HepG2 (cell line): Measurements from ENCODE around the gene DYNC2I2. TPM values are rescaled to one million over a fixed set of nuclear protein-coding genes. Genes with fewer than 3 reads are reported as not detected.

Experiments used
- FOXM1 ChIP-seq: sonication (generic); formaldehyde crosslinking; IDR thresholded peaks from 2 replicates; pipeline ENCODE4 v1.5.0; 2020; ENCODE audit warnings: missing genetic modification reagents
- HMGA1 ChIP-seq: sonication (generic); formaldehyde crosslinking; conservative IDR thresholded peaks from 2 replicates; pipeline ENCODE4 v1.4.0; 2020; ENCODE audit warnings: missing genetic modification reagents
- JUN ChIP-seq: sonication (generic); formaldehyde crosslinking; IDR thresholded peaks from 2 replicates; pipeline ENCODE4 v1.4.0; 2020; ENCODE audit warnings: mild to moderate bottlenecking, missing genetic modification reagents
- JUND ChIP-seq: sonication (generic); formaldehyde crosslinking; IDR thresholded peaks from 2 replicates; pipeline ENCODE4 v1.8.0; 2022; ENCODE audit warnings: mild to moderate bottlenecking, missing genetic modification reagents
- KLF15 ChIP-seq: sonication (generic); formaldehyde crosslinking; IDR thresholded peaks from 2 replicates; pipeline ENCODE4 v1.8.1; 2023; ENCODE audit warnings: borderline replicate concordance, mild to moderate bottlenecking, inconsistent platforms, missing genetic modification reagents, mixed read lengths
- MAFF ChIP-seq: IDR thresholded peaks from 2 replicates; pipeline ENCODE4 v1.6.1; 2011; ENCODE audit warnings: low read depth, low read length, improper control_type of control experiment
- NONO ChIP-seq, 2 experiments: fragments of 450-650 bp in 1 of 2; sonication (generic) in 1 of 2; formaldehyde crosslinking in 1 of 2; IDR thresholded peaks in 1 of 2; conservative IDR thresholded peaks in 1 of 2; 2 replicates each; pipeline versions ENCODE4 v1.6.1 to v1.8.0; 2017 to 2022; ENCODE audit warnings: mild to moderate bottlenecking in 1 of 2, missing genetic modification reagents in 1 of 2, moderate library complexity in 1 of 2
- ZFP62 ChIP-seq: sonication (generic); formaldehyde crosslinking; IDR thresholded peaks from 2 replicates; pipeline ENCODE4 v1.4.0; 2020; ENCODE audit warnings: missing genetic modification reagents
- ZNF432 ChIP-seq: sonication (generic); formaldehyde crosslinking; IDR thresholded peaks from 2 replicates; pipeline ENCODE4 v1.5.0; 2020; ENCODE audit warnings: missing genetic modification reagents, mild to moderate bottlenecking, borderline replicate concordance
- ZNF451 ChIP-seq: sonication (generic); formaldehyde crosslinking; IDR thresholded peaks from 2 replicates; pipeline ENCODE4 v1.5.0; 2020; ENCODE audit warnings: mild to moderate bottlenecking, missing genetic modification reagents
- ZNF558 ChIP-seq: sonication (generic); formaldehyde crosslinking; IDR thresholded peaks from 2 replicates; pipeline ENCODE4 v1.9.0; 2022; ENCODE audit warnings: mild to moderate bottlenecking, missing genetic modification reagents, borderline replicate concordance
- ZNF605 ChIP-seq: sonication (generic); formaldehyde crosslinking; IDR thresholded peaks from 2 replicates; pipeline ENCODE4 v1.8.0; 2022; ENCODE audit warnings: mild to moderate bottlenecking, missing genetic modification reagents
- polyA plus RNA-seq, 8 experiments: library from polyadenylated mRNA; depleted of rRNA in 3 of 8; stranded (reverse) in 7 of 8; unstranded in 1 of 8; fragments of >200 nt; fragmentation: Illumina TruSeq in 4 of 8; extraction: Trizol in 4 of 8; gene quantifications; 2 replicates each; pipeline versions ENCODE4 v1.2.1 to v1.2.3, GENCODE V29; 2011 to 2016; ENCODE audit warnings: low read depth in 4 of 8, missing spikeins in 1 of 8, mixed read lengths in 1 of 8; ENCODE audit not compliant: insufficient read depth in 1 of 8
- total RNA-seq, 5 experiments: library from RNA; depleted of rRNA; stranded (reverse); fragments of >200 nt; fragmentation: Illumina TruSeq; extraction: Trizol; gene quantifications; 2 replicates each; pipeline ENCODE4 v1.2.3, GENCODE V29; 2016; ENCODE audit warnings: low read depth in 1 of 5
- TF ChIP-seq, protein P1 (sequence below), 2 experiments: sonication (generic) in 1 of 2; formaldehyde crosslinking in 1 of 2; IDR thresholded peaks; 2 replicates each; pipeline versions ENCODE4 v1.6.1 to v1.9.0; 2014 to 2022; ENCODE audit warnings: antibody characterized with exemption in 1 of 2, borderline replicate concordance in 1 of 2, inconsistent platforms in 1 of 2, low read depth in 1 of 2, missing genetic modification reagents in 1 of 2
- TF ChIP-seq, protein P2 (sequence below): sonication (generic); formaldehyde crosslinking; conservative IDR thresholded peaks from 2 replicates; pipeline ENCODE4 v1.4.0; 2020; ENCODE audit warnings: missing genetic modification reagents
- TF ChIP-seq, protein P3 (sequence below): sonication (generic); formaldehyde crosslinking; IDR thresholded peaks from 2 replicates; pipeline ENCODE4 v1.4.0; 2020; ENCODE audit warnings: mild to moderate bottlenecking, missing genetic modification reagents
- TF ChIP-seq, protein P4 (sequence below): sonication (generic); formaldehyde crosslinking; IDR thresholded peaks from 2 replicates; pipeline ENCODE4 v1.4.0; 2020; ENCODE audit warnings: missing genetic modification reagents, borderline replicate concordance

DYNC2I2 gene
- total and polyA plus RNA-seq, 2 of the 13 experiments (the other 11 are each of a cell fraction or from before 2014, with no cell fraction given), result 13.7 to 40.2 TPM

DNA sequence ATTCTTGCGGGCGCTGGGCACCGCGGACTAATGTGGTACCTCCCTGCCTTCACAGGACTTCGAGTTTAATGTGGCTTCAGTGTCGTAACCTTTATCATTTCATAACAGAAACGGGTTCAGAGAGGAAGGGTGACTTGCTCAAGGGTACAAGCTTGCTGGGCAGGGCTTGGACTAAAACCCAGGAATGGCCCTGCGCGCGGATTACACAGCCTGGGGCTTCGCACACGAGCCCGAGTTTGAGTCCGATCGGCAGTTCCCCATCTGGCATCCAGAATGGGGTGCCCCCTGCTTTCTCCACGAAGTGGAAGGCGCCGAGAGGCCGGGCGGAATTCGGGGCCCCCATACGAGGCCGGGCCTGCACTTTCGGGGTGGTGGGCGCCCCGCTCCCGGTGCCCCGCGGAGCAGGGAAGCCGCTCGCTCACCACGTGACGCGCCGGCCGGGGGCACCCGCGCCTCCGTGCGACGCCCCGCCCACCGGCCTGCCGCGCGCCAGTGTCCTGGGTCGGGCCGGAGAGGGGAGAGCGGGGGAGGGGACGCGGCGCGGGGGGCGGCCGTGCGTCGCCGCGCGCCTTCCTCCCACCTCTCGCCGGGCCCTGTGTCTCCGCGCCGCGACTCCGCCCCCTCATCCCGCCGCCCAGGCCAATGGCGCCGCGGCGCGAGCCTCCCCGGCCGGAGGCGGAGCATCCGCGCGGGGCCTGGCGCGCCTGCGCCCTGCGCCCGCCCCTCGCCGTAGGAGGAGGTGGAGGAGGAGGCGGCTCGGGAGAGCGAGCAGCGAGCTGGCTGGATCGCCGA is 32.0 kb upstream of the DYNC2I2 start, which contains the start of gene SET (continued):
- TF ChIP-seq, protein P1, sequence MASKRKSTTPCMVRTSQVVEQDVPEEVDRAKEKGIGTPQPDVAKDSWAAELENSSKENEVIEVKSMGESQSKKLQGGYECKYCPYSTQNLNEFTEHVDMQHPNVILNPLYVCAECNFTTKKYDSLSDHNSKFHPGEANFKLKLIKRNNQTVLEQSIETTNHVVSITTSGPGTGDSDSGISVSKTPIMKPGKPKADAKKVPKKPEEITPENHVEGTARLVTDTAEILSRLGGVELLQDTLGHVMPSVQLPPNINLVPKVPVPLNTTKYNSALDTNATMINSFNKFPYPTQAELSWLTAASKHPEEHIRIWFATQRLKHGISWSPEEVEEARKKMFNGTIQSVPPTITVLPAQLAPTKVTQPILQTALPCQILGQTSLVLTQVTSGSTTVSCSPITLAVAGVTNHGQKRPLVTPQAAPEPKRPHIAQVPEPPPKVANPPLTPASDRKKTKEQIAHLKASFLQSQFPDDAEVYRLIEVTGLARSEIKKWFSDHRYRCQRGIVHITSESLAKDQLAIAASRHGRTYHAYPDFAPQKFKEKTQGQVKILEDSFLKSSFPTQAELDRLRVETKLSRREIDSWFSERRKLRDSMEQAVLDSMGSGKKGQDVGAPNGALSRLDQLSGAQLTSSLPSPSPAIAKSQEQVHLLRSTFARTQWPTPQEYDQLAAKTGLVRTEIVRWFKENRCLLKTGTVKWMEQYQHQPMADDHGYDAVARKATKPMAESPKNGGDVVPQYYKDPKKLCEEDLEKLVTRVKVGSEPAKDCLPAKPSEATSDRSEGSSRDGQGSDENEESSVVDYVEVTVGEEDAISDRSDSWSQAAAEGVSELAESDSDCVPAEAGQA (IDR thresholded peaks at IDR 0.05; ENCODE audit: low read depth), result no peak
- TF ChIP-seq, protein P1 (CRISPR knock-in tag; IDR thresholded peaks at IDR 0.05; ENCODE audit: borderline replicate concordance), result no peak
- peak; percentile 49; the same call in 1 of the 2 replicates for TF ChIP-seq ZNF558 (CRISPR knock-in tag)
- no peak for TF ChIP-seq KLF15
- no peak for TF ChIP-seq JUND (CRISPR knock-in tag)
- TF ChIP-seq, protein P2, sequence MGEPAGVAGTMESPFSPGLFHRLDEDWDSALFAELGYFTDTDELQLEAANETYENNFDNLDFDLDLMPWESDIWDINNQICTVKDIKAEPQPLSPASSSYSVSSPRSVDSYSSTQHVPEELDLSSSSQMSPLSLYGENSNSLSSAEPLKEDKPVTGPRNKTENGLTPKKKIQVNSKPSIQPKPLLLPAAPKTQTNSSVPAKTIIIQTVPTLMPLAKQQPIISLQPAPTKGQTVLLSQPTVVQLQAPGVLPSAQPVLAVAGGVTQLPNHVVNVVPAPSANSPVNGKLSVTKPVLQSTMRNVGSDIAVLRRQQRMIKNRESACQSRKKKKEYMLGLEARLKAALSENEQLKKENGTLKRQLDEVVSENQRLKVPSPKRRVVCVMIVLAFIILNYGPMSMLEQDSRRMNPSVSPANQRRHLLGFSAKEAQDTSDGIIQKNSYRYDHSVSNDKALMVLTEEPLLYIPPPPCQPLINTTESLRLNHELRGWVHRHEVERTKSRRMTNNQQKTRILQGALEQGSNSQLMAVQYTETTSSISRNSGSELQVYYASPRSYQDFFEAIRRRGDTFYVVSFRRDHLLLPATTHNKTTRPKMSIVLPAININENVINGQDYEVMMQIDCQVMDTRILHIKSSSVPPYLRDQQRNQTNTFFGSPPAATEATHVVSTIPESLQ (CRISPR knock-in tag), result no peak
- no peak for TF ChIP-seq NONO (IDR thresholded peaks at IDR 0.05)
- peak; percentile 60; the same call in 1 of the 2 replicates for TF ChIP-seq NONO (CRISPR knock-in tag; conservative IDR thresholded peaks at IDR 0.05)
- TF ChIP-seq, protein P3, sequence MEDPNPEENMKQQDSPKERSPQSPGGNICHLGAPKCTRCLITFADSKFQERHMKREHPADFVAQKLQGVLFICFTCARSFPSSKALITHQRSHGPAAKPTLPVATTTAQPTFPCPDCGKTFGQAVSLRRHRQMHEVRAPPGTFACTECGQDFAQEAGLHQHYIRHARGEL, result no peak
- TF ChIP-seq ZNF605 (CRISPR knock-in tag), result no peak
- no peak for TF ChIP-seq ZNF432 (CRISPR knock-in tag)
- TF ChIP-seq, protein P4, sequence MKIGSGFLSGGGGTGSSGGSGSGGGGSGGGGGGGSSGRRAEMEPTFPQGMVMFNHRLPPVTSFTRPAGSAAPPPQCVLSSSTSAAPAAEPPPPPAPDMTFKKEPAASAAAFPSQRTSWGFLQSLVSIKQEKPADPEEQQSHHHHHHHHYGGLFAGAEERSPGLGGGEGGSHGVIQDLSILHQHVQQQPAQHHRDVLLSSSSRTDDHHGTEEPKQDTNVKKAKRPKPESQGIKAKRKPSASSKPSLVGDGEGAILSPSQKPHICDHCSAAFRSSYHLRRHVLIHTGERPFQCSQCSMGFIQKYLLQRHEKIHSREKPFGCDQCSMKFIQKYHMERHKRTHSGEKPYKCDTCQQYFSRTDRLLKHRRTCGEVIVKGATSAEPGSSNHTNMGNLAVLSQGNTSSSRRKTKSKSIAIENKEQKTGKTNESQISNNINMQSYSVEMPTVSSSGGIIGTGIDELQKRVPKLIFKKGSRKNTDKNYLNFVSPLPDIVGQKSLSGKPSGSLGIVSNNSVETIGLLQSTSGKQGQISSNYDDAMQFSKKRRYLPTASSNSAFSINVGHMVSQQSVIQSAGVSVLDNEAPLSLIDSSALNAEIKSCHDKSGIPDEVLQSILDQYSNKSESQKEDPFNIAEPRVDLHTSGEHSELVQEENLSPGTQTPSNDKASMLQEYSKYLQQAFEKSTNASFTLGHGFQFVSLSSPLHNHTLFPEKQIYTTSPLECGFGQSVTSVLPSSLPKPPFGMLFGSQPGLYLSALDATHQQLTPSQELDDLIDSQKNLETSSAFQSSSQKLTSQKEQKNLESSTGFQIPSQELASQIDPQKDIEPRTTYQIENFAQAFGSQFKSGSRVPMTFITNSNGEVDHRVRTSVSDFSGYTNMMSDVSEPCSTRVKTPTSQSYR (CRISPR knock-in tag), result peak; percentile 85
- no peak for TF ChIP-seq ZFP62 (CRISPR knock-in tag)
- no peak for TF ChIP-seq JUN (CRISPR knock-in tag)
- TF ChIP-seq HMGA1 (CRISPR knock-in tag), result no peak
- TF ChIP-seq FOXM1, result no peak
- TF ChIP-seq ZNF451 (CRISPR knock-in tag), result no peak; the same call in 1 of the 2 replicates
- no peak for TF ChIP-seq MAFF
